K562 (cell line): Measurements from ENCODE around the gene CCNL2. TPM values are rescaled to one million over a fixed set of nuclear protein-coding genes. Genes with fewer than 3 reads are reported as not detected.

Source experiments
- ARID4B ChIP-seq: sonication (generic); formaldehyde crosslinking; IDR thresholded peaks from 2 replicates; pipeline ENCODE4 v1.8.0; 2022; ENCODE audit warnings: mild to moderate bottlenecking, missing genetic modification reagents
- HDGF ChIP-seq: fragments of 450-650 bp; IDR thresholded peaks from 2 replicates; pipeline ENCODE4 v1.6.1; 2016
- KDM5B ChIP-seq: fragments of 200-600 bp; sonication (generic); IDR thresholded peaks from 2 replicates; pipeline ENCODE4 v1.6.1; 2012; ENCODE audit warnings: low read depth, mild to moderate bottlenecking, moderate library complexity, low read length, control low read depth, inconsistent platforms; ENCODE audit not compliant: insufficient replicate concordance
- RBFOX2 ChIP-seq: fragments of 200-400 bp; formaldehyde crosslinking; IDR thresholded peaks from 2 replicates; pipeline ENCODE4 v1.6.1; 2017; ENCODE audit warnings: low read depth, mild to moderate bottlenecking, low read length, moderate library complexity
- ZBTB1 ChIP-seq: sonication (generic); formaldehyde crosslinking; IDR thresholded peaks from 2 replicates; pipeline ENCODE4 v1.8.1; 2023; ENCODE audit warnings: missing genetic modification reagents, low read depth, mild to moderate bottlenecking, borderline replicate concordance
- ZC3H8 ChIP-seq: fragments of 450-650 bp; IDR thresholded peaks from 2 replicates; pipeline ENCODE4 v1.6.1; 2017
- ZNF212 ChIP-seq: fragments of 450-650 bp; formaldehyde crosslinking; IDR thresholded peaks from 2 replicates; pipeline ENCODE4 v1.4.0; 2020; ENCODE audit warnings: mild to moderate bottlenecking
- ZNF445 ChIP-seq: fragments of 250-450 bp; sonication (Bioruptor Pico); IDR thresholded peaks from 2 replicates; pipeline ENCODE4 v1.4.0; 2020; ENCODE audit warnings: low read depth, mild to moderate bottlenecking, moderate library complexity
- ZNF551 ChIP-seq: fragments of 250-450 bp; sonication (Bioruptor Pico); IDR thresholded peaks from 2 replicates; pipeline ENCODE4 v1.5.0; 2021; ENCODE audit warnings: mild to moderate bottlenecking, moderate library complexity
- ZNF740 ChIP-seq, 3 experiments: fragments of 200-800 bp in 1 of 3; sonication (Bioruptor generic) in 1 of 3; sonication (generic) in 1 of 3; formaldehyde crosslinking in 1 of 3; IDR thresholded peaks; 2 replicates each; pipeline versions ENCODE4 v1.6.1 to v1.8.0; 2016 to 2022; ENCODE audit warnings: mild to moderate bottlenecking in 2 of 3, missing compliant biosample characterization in 2 of 3, missing genetic modification characterization in 2 of 3, missing genetic modification reagents in 1 of 3
- polyA plus RNA-seq, 8 experiments: library from polyadenylated mRNA; depleted of rRNA in 4 of 8; stranded (reverse) in 5 of 8; unstranded in 3 of 8; fragments of >200 nt; fragmentation: Nextera tagmentation in 2 of 8; fragmentation: Illumina TruSeq in 1 of 8; extraction: Ambion mirVana in 2 of 8; extraction: Trizol in 1 of 8; gene quantifications; 2 replicates each; pipeline versions ENCODE4 v1.2.1 to v1.2.3, GENCODE V29; 2011 to 2014; ENCODE audit warnings: inconsistent platforms in 1 of 8, missing spikeins in 1 of 8
- total RNA-seq, 7 experiments: library from RNA; depleted of rRNA in 6 of 7; stranded (reverse); fragments of >200 nt in 6 of 7; fragmentation: Illumina TruSeq in 2 of 7; extraction: Trizol in 2 of 7; gene quantifications; 2 replicates each; pipeline versions ENCODE4 v1.2.1 to v1.2.3, GENCODE V29; 2011 to 2021; ENCODE audit warnings: low replicate concordance in 1 of 7

Gene CCNL2
- total and polyA plus RNA-seq, 9 of the 15 experiments (the other 6 are each of a cell fraction or from before 2014, with no cell fraction given): 2.8 to 287 (median 94.5) TPM

- TF ChIP-seq ZNF445 (no peak), KDM5B (peak; percentile 47), ZNF212 (no peak), ZNF740 (CRISPR knock-in tag; IDR thresholded peaks at IDR 0.05) (peak; percentile 41; the same call in 1 of the 2 replicates), ZNF740 (tag; IDR thresholded peaks at IDR 0.05) (no peak), ARID4B (CRISPR knock-in tag) (0 out of 2 replicates have a peak, but pooled peaks have one; percentile 37), ZC3H8 (no peak), RBFOX2 (peak; percentile 65), ZNF551 (CRISPR knock-in tag) (no peak), ZBTB1 (CRISPR knock-in tag) (no peak), HDGF (no peak)
- TF ChIP-seq, all 486 proteins: peak for 9
Measured at GRCh38 chr1:1351511-1352427, 47.4 kb downstream of the CCNL2 start (continued).
